SK-N-SH (cell line): ENCODE measurements around the gene MAN1A1. TPM values are rescaled to one million over a fixed set of nuclear protein-coding genes. Genes with fewer than 3 reads are reported as not detected.
A peak's percentile ranks its signal among the peaks of the same experiment; 100 is the strongest.

Source experiments
- CTCF ChIA-PET: fragments of 300-600, 350-600 bp; formaldehyde crosslinking; extraction: SDS; loops from one replicate; lab custom pipeline; 2021; lab: Yijun Ruan, JAX
- POLR2A ChIA-PET: fragments of 350-600 bp; sonication (Branson Sonifier 250); formaldehyde crosslinking; extraction: SDS; loops from one replicate; lab custom pipeline; 2020; ENCODE audit warnings: antibody characterized with exemption, inconsistent platforms; lab: Yijun Ruan, JAX
- DNase-seq: peaks from one replicate; pipeline ENCODE4 v3.0.0; 2012
- H2AFZ ChIP-seq: fragments of 200-600 bp; sonication (generic); 2 replicates; pipeline ENCODE4 v1.8.1; 2016; ENCODE audit warnings: antibody characterized with exemption, mild to moderate bottlenecking, low read depth
- H3F3A ChIP-seq: fragments of 200-600 bp; sonication (generic); replicated peaks from 2 replicates; pipeline ENCODE3; 2016; ENCODE audit warnings: antibody characterized with exemption, mild to moderate bottlenecking; ENCODE audit not compliant: insufficient read depth
- H3K27ac ChIP-seq, 2 experiments: fragments of 200-500 bp in 1 of 2; fragments of 200-600 bp in 1 of 2; sonication (Bioruptor generic) in 1 of 2; sonication (generic), shearing (Covaris generic) in 1 of 2; 2 replicates each; pipeline versions ENCODE4 v1.5.1 to v1.6.1; 2014 to 2016; ENCODE audit warnings: low read depth in 2 of 2, inconsistent platforms in 1 of 2, low read length in 1 of 2, mild to moderate bottlenecking in 1 of 2, mixed read lengths in 1 of 2
- H3K27me3 ChIP-seq: fragments of 200-600 bp; sonication (generic), shearing (Covaris generic); 2 replicates; pipeline ENCODE4 v1.6.1; 2016; ENCODE audit warnings: mixed run types; ENCODE audit not compliant: insufficient read depth
- H3K36me3 ChIP-seq, 2 experiments: fragments of 200-500 bp in 1 of 2; fragments of 200-600 bp in 1 of 2; sonication (Bioruptor generic) in 1 of 2; sonication (generic) in 1 of 2; replicated peaks in 1 of 2; 2 replicates each; pipeline versions ENCODE3 to v1.5.1; 2014 to 2016; ENCODE audit warnings: low read length in 1 of 2, mild to moderate bottlenecking in 1 of 2; ENCODE audit not compliant: insufficient read depth in 2 of 2, control insufficient read depth in 1 of 2
- H3K4me1 ChIP-seq, 2 experiments: fragments of 200-500 bp in 1 of 2; fragments of 200-600 bp in 1 of 2; sonication (Bioruptor generic) in 1 of 2; sonication (generic), shearing (Covaris generic) in 1 of 2; 2 replicates each; pipeline versions ENCODE4 v1.5.1 to v1.6.1; 2014 to 2016; ENCODE audit warnings: low read depth in 1 of 2, low read length in 1 of 2, mixed run types in 1 of 2; ENCODE audit not compliant: insufficient read depth in 2 of 2, control insufficient read depth in 1 of 2
- H3K4me2 ChIP-seq: fragments of 200-600 bp; sonication (generic), shearing (Covaris generic); 2 replicates; pipeline ENCODE4 v1.6.1; 2017; ENCODE audit warnings: mixed run types
- H3K4me3 ChIP-seq, 2 experiments: fragments of 200-500 bp in 1 of 2; fragments of 200-600 bp in 1 of 2; sonication (Bioruptor generic) in 1 of 2; sonication (generic), shearing (Covaris generic) in 1 of 2; 2 replicates each; pipeline versions ENCODE4 v1.5.1 to v1.8.1; 2014 to 2016; ENCODE audit warnings: low read depth in 2 of 2, inconsistent platforms in 1 of 2, low read length in 1 of 2, mild to moderate bottlenecking in 1 of 2, mixed read lengths in 1 of 2, moderate library complexity in 1 of 2
- H3K79me2 ChIP-seq: fragments of 200-600 bp; sonication (generic); 2 replicates; pipeline ENCODE4 v1.8.1; 2017; ENCODE audit warnings: mild to moderate bottlenecking; ENCODE audit not compliant: insufficient read depth
- H3K9ac ChIP-seq: fragments of 200-600 bp; sonication (generic); 2 replicates; pipeline ENCODE4 v1.6.1; 2017; ENCODE audit warnings: mixed run types
- H3K9me2 ChIP-seq: fragments of 200-600 bp; sonication (generic); 2 replicates; pipeline ENCODE4 v1.6.1; 2017; ENCODE audit warnings: mixed run types
- H3K9me3 ChIP-seq: fragments of 200-600 bp; sonication (generic); 2 replicates; pipeline ENCODE4 v1.6.1; 2017; ENCODE audit warnings: mixed run types, mild to moderate bottlenecking, moderate library complexity
- H4K20me1 ChIP-seq: fragments of 200-600 bp; sonication (generic); 2 replicates; pipeline ENCODE4 v1.6.1; 2017; ENCODE audit warnings: mild to moderate bottlenecking, mixed run types; ENCODE audit not compliant: insufficient read depth
- ELF1 ChIP-seq: IDR thresholded peaks from 2 replicates; pipeline ENCODE4 v1.4.0; 2012
- EP300 ChIP-seq, 2 experiments: IDR thresholded peaks; 2 replicates each; pipeline versions ENCODE4 v1.4.0 to v1.6.1; 2012; ENCODE audit warnings: borderline replicate concordance in 1 of 2, low read depth in 1 of 2, low read length in 1 of 2
- FOSL2 ChIP-seq: IDR thresholded peaks from 2 replicates; pipeline ENCODE4 v1.4.0; 2012; ENCODE audit warnings: low read depth, mild to moderate bottlenecking, moderate library complexity, borderline replicate concordance
- GATA2 ChIP-seq: sonication (generic); formaldehyde crosslinking; IDR thresholded peaks from 2 replicates; pipeline ENCODE4 v1.5.0; 2020; ENCODE audit warnings: mild to moderate bottlenecking, missing genetic modification reagents
- IRF3 ChIP-seq: fragments of 150-350 bp; IDR thresholded peaks from 2 replicates; pipeline ENCODE4 v1.6.1; 2016; ENCODE audit warnings: mild to moderate bottlenecking, low read depth, low read length
- JUND ChIP-seq: IDR thresholded peaks from 2 replicates; pipeline ENCODE4 v1.4.0; 2012
- MAX ChIP-seq: IDR thresholded peaks from 2 replicates; pipeline ENCODE4 v1.4.0; 2012; ENCODE audit warnings: low read depth
- MEF2A ChIP-seq: IDR thresholded peaks from 2 replicates; pipeline ENCODE4 v1.4.0; 2012; ENCODE audit warnings: low read depth, borderline replicate concordance
- NFIC ChIP-seq: IDR thresholded peaks from 2 replicates; pipeline ENCODE4 v1.4.0; 2012; ENCODE audit warnings: borderline replicate concordance
- NRF1 ChIP-seq: IDR thresholded peaks from 2 replicates; pipeline ENCODE4 v1.6.1; 2012; ENCODE audit warnings: low read depth, mild to moderate bottlenecking, low read length
- PBX3 ChIP-seq: IDR thresholded peaks from 2 replicates; pipeline ENCODE4; 2012
- POLR2AphosphoS5 ChIP-seq: IDR thresholded peaks from 2 replicates; pipeline ENCODE4 v1.6.1; 2012; ENCODE audit warnings: low read depth, low read length
- RAD21 ChIP-seq: IDR thresholded peaks from 2 replicates; pipeline ENCODE4 v1.6.1; 2012; ENCODE audit warnings: mild to moderate bottlenecking, low read length
- RFX5 ChIP-seq: IDR thresholded peaks from 2 replicates; pipeline ENCODE4 v1.6.1; 2012; ENCODE audit warnings: mild to moderate bottlenecking, improper control_type of control experiment, low read length
- SMC3 ChIP-seq: IDR thresholded peaks from 2 replicates; pipeline ENCODE4 v1.6.1; 2012; ENCODE audit warnings: low read depth, low read length, improper control_type of control experiment
- TCF12 ChIP-seq: IDR thresholded peaks from 2 replicates; pipeline ENCODE4 v1.4.0; 2012
- USF1 ChIP-seq: IDR thresholded peaks from 2 replicates; pipeline ENCODE4 v1.4.0; 2012; ENCODE audit warnings: low read depth, borderline replicate concordance
- USF2 ChIP-seq: fragments of 150-350 bp; IDR thresholded peaks from 2 replicates; pipeline ENCODE4 v1.6.1; 2017; ENCODE audit warnings: antibody characterized with exemption, low read length, low read depth, borderline replicate concordance
- ZBTB33 ChIP-seq: IDR thresholded peaks from 2 replicates; pipeline ENCODE4 v1.4.0; 2012; ENCODE audit warnings: low read depth, borderline replicate concordance
- WGBS: methylation state at CpG from one replicate; pipeline ENCODE4 v1.1.6; 2017; ENCODE audit warnings: low lambda C conversion rate; 5-methylcytosine and 5-hydroxymethylcytosine counted together
- polyA plus RNA-seq, 3 experiments: library from polyadenylated mRNA; depleted of rRNA; stranded (reverse); fragments of >200 nt; gene quantifications; 2 replicates each; pipeline ENCODE4 v1.2.3, GENCODE V29; 2012

The MAN1A1 gene
- polyA plus RNA-seq, 1 of the 3 experiments (the other 2 are of a cell fraction): 28.0 TPM

- TF ChIP-seq MAX (no peak), POLR2AphosphoS5 (no peak), RAD21 (no peak), GATA2 (no peak), EP300 (IDR thresholded peaks at IDR 0.05; ENCODE audit: borderline replicate concordance in 1 of 2, low read depth in 1 of 2, low read length in 1 of 2) (no peak), NFIC (no peak), USF2 (no peak), USF1 (no peak), FOSL2 (no peak), ELF1 (no peak), IRF3 (no peak), NRF1 (no peak), PBX3 (no peak)
- no peak overlapping the region for H3K4me2 ChIP-seq
- no peak for DNase-seq
- H4K20me1 ChIP-seq: no peaks in the 10 kb centered on the region
- ChIA-PET POLR2A (no interaction called here), CTCF (no interaction called here)
- peaks cover 0 to 8% of the 10 kb centered on the region in 2 experiments; a peak in 2 of 4 replicates for H3K4me1 ChIP-seq
- H3K27ac ChIP-seq: no peak overlapping the region
- no peaks in the 10 kb centered on the region for H3K79me2 ChIP-seq
- H3F3A ChIP-seq: no peaks in the 10 kb centered on the region
- no peak overlapping the region for H3K4me3 ChIP-seq
- H3K9me3 ChIP-seq: no peaks in the 10 kb centered on the region
- H2AFZ ChIP-seq: no peak overlapping the region
- peaks cover 0 to 8% of the 10 kb centered on the region in 2 experiments for H3K36me3 ChIP-seq
- H3K27me3 ChIP-seq: no peaks in the 10 kb centered on the region
- 77% methylated on average over 1 of the region's 1 CpG for WGBS
- H3K9me2 ChIP-seq: no peaks in the 10 kb centered on the region
- H3K9ac ChIP-seq: no peak overlapping the region
Observed at GRCh38 chr6:119215309-119215708, 134.3 kb downstream of the MAN1A1 start.

GRCh38 chr6:119210596-119210995 is 139.0 kb downstream of the MAN1A1 start:
- ChIA-PET POLR2A (no interaction called here), CTCF (interaction anchor here (0.8 to 1.3 kb wide), 3 partner anchors 10 to 14 kb away, joined by 3 to 6 read pairs (median 3); no protein-coding TSS in a partner anchor)
- Histone ChIP-seq H3K36me3 (no peaks in the 10 kb centered on the region), H3K9me2 (no peaks in the 10 kb centered on the region), H3K9me3 (no peaks in the 10 kb centered on the region), H3K4me3 (no peak overlapping the region), H3K9ac (no peak overlapping the region), H3F3A (peaks cover 4% of the 10 kb centered on the region), H2AFZ (no peak overlapping the region), H4K20me1 (no peaks in the 10 kb centered on the region), H3K79me2 (no peaks in the 10 kb centered on the region), H3K27ac (no peak overlapping the region; a peak in 1 of 4 replicates), H3K4me2 (no peak overlapping the region), H3K4me1 (peaks cover under 1 to 3% of the 10 kb centered on the region in 2 experiments; a peak in 3 of 4 replicates), H3K27me3 (no peaks in the 10 kb centered on the region)
- TF ChIP-seq MEF2A (no peak), NFIC (peak; percentile 11; the same call in 1 of the 2 replicates), ZBTB33 (no peak), RFX5 (no peak), SMC3 (no peak), POLR2AphosphoS5 (no peak), ELF1 (no peak), TCF12 (peak; percentile 68; the same call in 1 of the 2 replicates), EP300 (IDR thresholded peaks at IDR 0.05; ENCODE audit: borderline replicate concordance in 1 of 2, low read depth in 1 of 2, low read length in 1 of 2) (0 out of 4 replicates have a peak, but pooled peaks of 1 of the 2 experiments have one; percentile 22), JUND (peak; percentile 28; the same call in 1 of the 2 replicates), PBX3 (peak; percentile 73)
- no peak for DNase-seq
